C4-2B (cell line): Measurements from ENCODE around the gene PPP1R27.

Experiments
- ZFX ChIP-seq: fragments of 450-650 bp; IDR thresholded peaks from 2 replicates; pipeline ENCODE4 v1.6.1; 2017
- TF ChIP-seq, protein P1 (sequence below): fragments of 450-650 bp; conservative IDR thresholded peaks from 2 replicates; pipeline ENCODE4 v1.5.1; 2017; ENCODE audit warnings: mild to moderate bottlenecking

DNA sequence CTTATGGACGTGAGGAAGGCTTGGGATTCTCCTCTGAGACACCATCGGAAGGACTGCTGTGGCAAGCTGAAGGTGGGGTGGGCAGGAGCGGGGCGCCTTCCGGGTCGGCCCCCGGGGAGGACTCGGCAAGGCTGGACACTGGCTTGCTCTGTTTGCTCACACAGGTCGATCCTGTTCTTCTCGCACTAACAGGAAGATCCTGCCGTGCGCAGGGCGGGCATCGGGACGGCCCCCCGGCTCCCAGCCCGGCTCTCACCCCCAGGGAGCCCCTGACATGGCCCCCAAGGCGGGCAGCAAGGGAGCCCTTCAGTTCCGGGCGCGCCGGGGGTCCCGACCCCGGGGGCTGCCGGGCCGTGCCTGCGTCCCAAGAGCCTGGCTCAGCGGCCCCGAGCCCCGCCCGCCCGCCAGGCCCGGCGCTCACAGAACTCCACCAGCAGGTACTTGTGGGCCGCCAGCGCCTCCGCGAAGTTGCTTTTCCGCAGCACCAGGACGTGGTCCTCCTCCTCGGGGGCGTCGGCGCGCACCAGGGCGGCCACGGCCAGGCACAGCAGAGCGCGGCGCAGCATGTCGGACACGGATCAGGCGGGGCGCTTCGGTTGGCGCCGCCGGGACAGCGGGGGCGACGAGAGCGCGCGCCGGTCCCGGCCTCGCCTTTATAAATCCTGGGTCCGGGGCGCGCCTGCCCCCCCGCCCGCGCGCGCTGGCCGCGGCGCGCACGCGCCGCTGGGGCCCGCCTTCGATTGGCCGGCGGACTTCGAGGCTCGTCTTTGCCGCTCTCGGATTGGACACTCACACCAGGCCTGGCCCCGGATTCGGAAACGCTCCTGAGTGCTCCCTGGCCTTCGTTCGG, 25.3 kb upstream of the PPP1R27 start, which contains the start of gene P4HB:
- TF ChIP-seq, protein P1, sequence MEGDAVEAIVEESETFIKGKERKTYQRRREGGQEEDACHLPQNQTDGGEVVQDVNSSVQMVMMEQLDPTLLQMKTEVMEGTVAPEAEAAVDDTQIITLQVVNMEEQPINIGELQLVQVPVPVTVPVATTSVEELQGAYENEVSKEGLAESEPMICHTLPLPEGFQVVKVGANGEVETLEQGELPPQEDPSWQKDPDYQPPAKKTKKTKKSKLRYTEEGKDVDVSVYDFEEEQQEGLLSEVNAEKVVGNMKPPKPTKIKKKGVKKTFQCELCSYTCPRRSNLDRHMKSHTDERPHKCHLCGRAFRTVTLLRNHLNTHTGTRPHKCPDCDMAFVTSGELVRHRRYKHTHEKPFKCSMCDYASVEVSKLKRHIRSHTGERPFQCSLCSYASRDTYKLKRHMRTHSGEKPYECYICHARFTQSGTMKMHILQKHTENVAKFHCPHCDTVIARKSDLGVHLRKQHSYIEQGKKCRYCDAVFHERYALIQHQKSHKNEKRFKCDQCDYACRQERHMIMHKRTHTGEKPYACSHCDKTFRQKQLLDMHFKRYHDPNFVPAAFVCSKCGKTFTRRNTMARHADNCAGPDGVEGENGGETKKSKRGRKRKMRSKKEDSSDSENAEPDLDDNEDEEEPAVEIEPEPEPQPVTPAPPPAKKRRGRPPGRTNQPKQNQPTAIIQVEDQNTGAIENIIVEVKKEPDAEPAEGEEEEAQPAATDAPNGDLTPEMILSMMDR = no peak
- peak; percentile 84; the same call in 1 of the 2 replicates for TF ChIP-seq ZFX
